MCF 10A (cell line): ENCODE measurements around the gene CCDC33. TPM values are rescaled to one million over a fixed set of nuclear protein-coding genes. Genes with fewer than 3 reads are reported as not detected.

Source experiments
- BruUV-seq: library from RNA; stranded (reverse); fragments of 400-500 nt; replicated peaks from 2 replicates; lab custom pipeline; 2021; lab: Mats Ljungman, UMichigan
- CTCF ChIA-PET: fragments of 300-600 bp; sonication (Branson Sonifier 250); formaldehyde crosslinking; extraction: SDS; loops from one replicate; lab custom pipeline; 2021; ENCODE audit warnings: antibody characterized with exemption, inconsistent platforms; lab: Yijun Ruan, JAX
- POLR2A ChIA-PET: fragments of 300-600, 350-650 bp; sonication (Branson Sonifier 250); formaldehyde crosslinking; extraction: SDS; loops from one replicate; lab custom pipeline; 2020; ENCODE audit warnings: antibody characterized with exemption, inconsistent platforms; lab: Yijun Ruan, JAX
- DNase-seq: peaks from one replicate; pipeline ENCODE4 v3.0.0-alpha.2; 2018; ENCODE audit not compliant: unreplicated experiment
- H3K27ac Mint-ChIP-seq: one replicate; pipeline ENCODE4 v1.8.0; 2022; ENCODE audit warnings: mild to moderate bottlenecking, low read depth, mixed read lengths; ENCODE audit not compliant: unreplicated experiment
- H3K27me3 Mint-ChIP-seq: one replicate; pipeline ENCODE4 v1.8.0; 2022; ENCODE audit warnings: mixed read lengths; ENCODE audit not compliant: insufficient read depth, unreplicated experiment
- H3K36me3 Mint-ChIP-seq: one replicate; pipeline ENCODE4 v1.8.0; 2022; ENCODE audit warnings: mild to moderate bottlenecking, moderate library complexity, mixed read lengths; ENCODE audit not compliant: insufficient read depth, unreplicated experiment
- H3K4me1 Mint-ChIP-seq: one replicate; pipeline ENCODE4 v1.8.0; 2022; ENCODE audit warnings: mixed read lengths; ENCODE audit not compliant: insufficient read depth, unreplicated experiment
- H3K4me3 Mint-ChIP-seq: one replicate; pipeline ENCODE4 v1.8.0; 2022; ENCODE audit warnings: mild to moderate bottlenecking, moderate library complexity, mixed read lengths; ENCODE audit not compliant: unreplicated experiment
- H3K9me3 Mint-ChIP-seq: one replicate; pipeline ENCODE4 v1.8.0; 2022; ENCODE audit warnings: mixed read lengths; ENCODE audit not compliant: unreplicated experiment
- CTCF ChIP-seq: fragments of 200-600 bp; IDR thresholded peaks from one replicate; pipeline ENCODE4 v1.8.0; 2022; ENCODE audit warnings: antibody characterized with exemption, mild to moderate bottlenecking; ENCODE audit not compliant: unreplicated experiment
- intact Hi-C: fragments of 100-400 bp; cut with micrococcal nuclease; formaldehyde crosslinking; loops from 2 replicates; pipeline ENCODE4 v1.14.1; 2022
- total RNA-seq: library from RNA; stranded (reverse); gene quantifications from 2 replicates; pipeline ENCODE4 v1.2.3, GENCODE V29; 2022

CCDC33 gene
- total RNA-seq, 1 experiment from 2014 or later: not detected

- intact Hi-C loops: no loop called here
- no peaks in the 10 kb centered on the region for H3K36me3 Mint-ChIP-seq
Observed at GRCh38 chr15:74381190-74381453, 145.0 kb downstream of the CCDC33 start.

GRCh38 chr15:74381481-74381880, 145.4 kb downstream of the CCDC33 start:
- H3K4me3 Mint-ChIP-seq: no peak overlapping the region
- no peak for DNase-seq
- H3K27ac Mint-ChIP-seq: no peak overlapping the region
- no peaks in the 10 kb centered on the region for H3K9me3 Mint-ChIP-seq
- no TSS peak for BruUV-seq
- H3K36me3 Mint-ChIP-seq: no peaks in the 10 kb centered on the region
- ChIA-PET CTCF (interaction anchor here (0.7 to 9.4 kb wide), 12 partner anchors 14 to 388 kb away, joined by 3 to 112 read pairs (median 6); no protein-coding TSS in a partner anchor), POLR2A (interaction anchor here (1.9 kb wide), 1 partner anchor 79 kb away, joined by 11 read pairs; the partner anchor contains the start of gene UBL7)
- peaks cover 17% of the 10 kb centered on the region for H3K4me1 Mint-ChIP-seq
- no peaks in the 10 kb centered on the region for H3K27me3 Mint-ChIP-seq
- TF ChIP-seq CTCF: no peak
- intact Hi-C loops: no loop called here

More at GRCh38 chr15:74381190-74381453, 145.0 kb downstream of the CCDC33 start:
- peaks cover 17% of the 10 kb centered on the region for H3K4me1 Mint-ChIP-seq
- H3K4me3 Mint-ChIP-seq: no peak overlapping the region
- no peak for DNase-seq
- ChIA-PET CTCF (interaction anchor here (0.7 to 9.4 kb wide), 8 partner anchors 14 to 388 kb away, joined by 3 to 112 read pairs (median 6); no protein-coding TSS in a partner anchor), POLR2A (interaction anchor here (1.9 kb wide), 1 partner anchor 80 kb away, joined by 11 read pairs; the partner anchor contains the start of gene UBL7)
- TF ChIP-seq CTCF: no peak
- H3K9me3 Mint-ChIP-seq: no peaks in the 10 kb centered on the region
- no peaks in the 10 kb centered on the region for H3K27me3 Mint-ChIP-seq
- no TSS peak for BruUV-seq
- H3K27ac Mint-ChIP-seq: no peak overlapping the region

GRCh38 chr15:74382004-74382816, 146.1 kb downstream of the CCDC33 start:
- BruUV-seq: no TSS peak
- H3K27me3 Mint-ChIP-seq: no peaks in the 10 kb centered on the region
- no peaks in the 10 kb centered on the region for H3K36me3 Mint-ChIP-seq
- no peak overlapping the region for H3K27ac Mint-ChIP-seq
- TF ChIP-seq CTCF: peak; percentile 98
- POLR2A ChIA-PET: interaction anchor here (0.8 to 1.9 kb wide), 5 partner anchors 45 to 966 kb away, joined by 3 to 11 read pairs (median 3); partner anchors contain the start of gene UBL7
- peaks cover 17% of the 10 kb centered on the region for H3K4me1 Mint-ChIP-seq
- peak; percentile 84 for DNase-seq
- CTCF ChIA-PET: interaction anchor here (0.5 to 9.4 kb wide), 24 partner anchors 11 to 387 kb away, joined by 3 to 112 read pairs (median 4); no protein-coding TSS in a partner anchor
- H3K9me3 Mint-ChIP-seq: no peaks in the 10 kb centered on the region
- no peak overlapping the region for H3K4me3 Mint-ChIP-seq
- intact Hi-C loops: loop anchor here (1.0 kb wide), 1 partner anchor 56 kb away; no protein-coding TSS in a partner anchor

- DNase-seq: no peak
- intact Hi-C loops: no loop called here
- BruUV-seq: no TSS peak
- H3K27ac Mint-ChIP-seq: no peak overlapping the region
- H3K9me3 Mint-ChIP-seq: no peaks in the 10 kb centered on the region
- H3K4me3 Mint-ChIP-seq: no peak overlapping the region
- H3K4me1 Mint-ChIP-seq: peaks cover 17% of the 10 kb centered on the region
- no peaks in the 10 kb centered on the region for H3K27me3 Mint-ChIP-seq
- no peaks in the 10 kb centered on the region for H3K36me3 Mint-ChIP-seq
- CTCF ChIA-PET: interaction anchor here (0.6 to 9.4 kb wide), 9 partner anchors 8 to 233 kb away, joined by 3 to 112 read pairs (median 6); no protein-coding TSS in a partner anchor
- no peak for TF ChIP-seq CTCF
- POLR2A ChIA-PET: interaction anchor here (1.4 to 2.0 kb wide), 3 partner anchors 54 to 232 kb away, joined by 3 to 11 read pairs (median 5); partner anchors contain the start of genes CLK3 and UBL7
Observed at GRCh38 chr15:74383286-74383685, 147.2 kb downstream of the CCDC33 start.
